HepG2 (cell line): ENCODE measurements around the gene PHLDB1. TPM values are rescaled to one million over a fixed set of nuclear protein-coding genes. Genes with fewer than 3 reads are reported as not detected.

Source experiments
- ATAC-seq: fragments of 200-7000 bp; cut with Tn5 transposase; 3 replicates; pipeline ENCODE4 v1.9.1; 2020; ENCODE audit warnings: mild to moderate bottlenecking, moderate library complexity
- BruUV-seq: library from RNA; stranded (reverse); fragments of 400-500 nt; replicated peaks from 2 replicates; lab custom pipeline; 2021; lab: Mats Ljungman, UMichigan
- CTCF ChIA-PET: fragments of 300-600 bp; formaldehyde crosslinking; extraction: SDS; loops from one replicate; lab custom pipeline; 2021; ENCODE audit warnings: low total read pairs, inconsistent platforms, low intra/inter-chr PET ratio; lab: Yijun Ruan, JAX
- POLR2A ChIA-PET: fragments of 350-600 bp; sonication (Branson Sonifier 250); formaldehyde crosslinking; loops from one replicate; lab custom pipeline; 2020; ENCODE audit warnings: antibody characterized with exemption, inconsistent platforms; lab: Yijun Ruan, JAX
- DNase-seq: peaks from one replicate; pipeline ENCODE4 v3.0.0-alpha.2; 2015; ENCODE audit warnings: low spot score
- FAIRE-seq: peaks from 3 replicates; lab custom pipeline; 2011; peaks lifted over from hg19 to GRCh38; lab: Jason Lieb, UNC
- H2AFZ ChIP-seq: one replicate; pipeline ENCODE4 v1.6.1; 2011; ENCODE audit warnings: low read length, inconsistent platforms
- H3K27ac ChIP-seq: fragments of 300-600 bp; 3 replicates; pipeline ENCODE4 v1.8.0; 2011; ENCODE audit warnings: mixed run types, mild to moderate bottlenecking, mixed read lengths, low read length, inconsistent platforms; ENCODE audit not compliant: insufficient read depth; ENCODE audit errors: extremely low read length
- H3K27me3 ChIP-seq, 2 experiments: fragments of 200-600 bp in 1 of 2; 2 replicates in 1 of 2; 3 replicates in 1 of 2; pipeline versions ENCODE4 v1.6.0 to v1.8.0; 2011; ENCODE audit warnings: low read length in 2 of 2, mild to moderate bottlenecking in 2 of 2, moderate library complexity in 2 of 2, inconsistent platforms in 1 of 2; ENCODE audit not compliant: insufficient read depth in 2 of 2, control insufficient read depth in 1 of 2
- H3K36me3 ChIP-seq, 2 experiments: fragments of 200-600 bp in 1 of 2; replicated peaks in 1 of 2; 2 replicates in 1 of 2; 3 replicates in 1 of 2; pipeline versions ENCODE4 v1.5.1 to v1.8.0; 2011; ENCODE audit warnings: low read length in 2 of 2, inconsistent platforms in 1 of 2; ENCODE audit not compliant: insufficient read depth in 2 of 2, control insufficient read depth in 1 of 2
- H3K4me1 ChIP-seq: 2 replicates; pipeline ENCODE4 v1.5.1; 2012; ENCODE audit warnings: low read length, inconsistent platforms; ENCODE audit not compliant: insufficient read depth
- H3K4me2 ChIP-seq: 2 replicates; pipeline ENCODE4 v1.6.0; 2011; ENCODE audit warnings: low read depth, low read length, inconsistent platforms
- H3K4me3 ChIP-seq, 3 experiments: fragments of 200-600 bp in 1 of 3; sonication (generic), shearing (Covaris generic) in 1 of 3; replicated peaks in 1 of 3; 2 replicates each; pipeline ENCODE4 v1.5.1; 2011 to 2016; ENCODE audit warnings: low read length in 3 of 3, inconsistent platforms in 2 of 3, low read depth in 2 of 3, mild to moderate bottlenecking in 2 of 3, control low read depth in 1 of 3, mixed read lengths in 1 of 3; ENCODE audit not compliant: insufficient read depth in 1 of 3
- H3K79me2 ChIP-seq: one replicate; pipeline ENCODE4 v1.6.1; 2011; ENCODE audit warnings: low read length, inconsistent platforms; ENCODE audit not compliant: insufficient read depth
- H3K9ac ChIP-seq: 2 replicates; pipeline ENCODE4 v1.6.0; 2011; ENCODE audit warnings: mild to moderate bottlenecking, low read depth, low read length, inconsistent platforms; ENCODE audit not compliant: insufficient read depth
- H3K9me3 ChIP-seq: 2 replicates; pipeline ENCODE4 v1.5.1; 2012; ENCODE audit warnings: mild to moderate bottlenecking, low read length
- H4K20me1 ChIP-seq: 2 replicates; pipeline ENCODE4 v1.6.0; 2011; ENCODE audit warnings: inconsistent platforms, mild to moderate bottlenecking, low read length, moderate library complexity; ENCODE audit not compliant: insufficient read depth
- CSRNP1 ChIP-seq: sonication (generic); formaldehyde crosslinking; IDR thresholded peaks from 2 replicates; pipeline ENCODE4 v1.8.1; 2023; ENCODE audit warnings: mild to moderate bottlenecking, missing genetic modification reagents
- HNF4G ChIP-seq, 2 experiments: sonication (generic) in 1 of 2; formaldehyde crosslinking in 1 of 2; IDR thresholded peaks; 2 replicates each; pipeline versions ENCODE4 v1.4.0 to v1.6.1; 2011 to 2020; ENCODE audit warnings: borderline replicate concordance in 2 of 2, low read depth in 2 of 2, mild to moderate bottlenecking in 2 of 2, low read length in 1 of 2, missing genetic modification reagents in 1 of 2, moderate library complexity in 1 of 2
- THYN1 ChIP-seq: sonication (generic); formaldehyde crosslinking; IDR thresholded peaks from 2 replicates; pipeline ENCODE4 v1.8.1; 2023; ENCODE audit warnings: low read depth, mild to moderate bottlenecking, moderate library complexity, missing genetic modification reagents, borderline replicate concordance
- ZNF747 ChIP-seq: sonication (generic); formaldehyde crosslinking; IDR thresholded peaks from 2 replicates; pipeline ENCODE4 v1.8.1; 2023; ENCODE audit warnings: missing genetic modification reagents, mild to moderate bottlenecking, borderline replicate concordance
- WGBS: methylation state at CpG from one replicate; pipeline ENCODE4 v1.1.6; 2017; ENCODE audit warnings: low lambda C conversion rate; 5-methylcytosine and 5-hydroxymethylcytosine counted together
- in situ Hi-C: cut with HindIII; loops from 2 replicates; pipeline ENCODE4 v1.10.0; 2017; ENCODE audit warnings: low pct_unique_long_range_greater_than_20kb; ENCODE audit not compliant: extremely low pct_ligation_motif_present
- intact Hi-C: fragments of 100-400 bp; cut with micrococcal nuclease; formaldehyde crosslinking; loops from one replicate; pipeline ENCODE4 v1.10.0; 2022; ENCODE audit not compliant: unreplicated experiment
- polyA plus RNA-seq, 8 experiments: library from polyadenylated mRNA; depleted of rRNA in 3 of 8; stranded (reverse) in 7 of 8; unstranded in 1 of 8; fragments of >200 nt; fragmentation: Illumina TruSeq in 4 of 8; extraction: Trizol in 4 of 8; gene quantifications; 2 replicates each; pipeline versions ENCODE4 v1.2.1 to v1.2.3, GENCODE V29; 2011 to 2016; ENCODE audit warnings: low read depth in 4 of 8, missing spikeins in 1 of 8, mixed read lengths in 1 of 8; ENCODE audit not compliant: insufficient read depth in 1 of 8
- total RNA-seq, 5 experiments: library from RNA; depleted of rRNA; stranded (reverse); fragments of >200 nt; fragmentation: Illumina TruSeq; extraction: Trizol; gene quantifications; 2 replicates each; pipeline ENCODE4 v1.2.3, GENCODE V29; 2016; ENCODE audit warnings: low read depth in 1 of 5

PHLDB1 gene
- total and polyA plus RNA-seq, 2 of the 13 experiments (the other 11 are each of a cell fraction or from before 2014, with no cell fraction given), result 13.8 to 14.2 TPM

- no peak for FAIRE-seq
These were observed 22.6 kb downstream of the PHLDB1 start for GRCh38 chr11:118629761-118630661.

More at GRCh38 chr11:118629761-118630661, 22.6 kb downstream of the PHLDB1 start:
- CTCF ChIA-PET, result no interaction called here
- no peaks in the 10 kb centered on the region for H3K9me3 ChIP-seq
- intact Hi-C loops, result no loop called here
- ATAC-seq, result no peak
- H3K4me1 ChIP-seq, result peaks cover 9% of the 10 kb centered on the region
- POLR2A ChIA-PET, result interaction anchor here (1.0 to 1.3 kb wide), 2 partner anchors 9 to 10 kb away, joined by 4 to 5 read pairs; no protein-coding TSS in a partner anchor
- H3K79me2 ChIP-seq, result no peaks in the 10 kb centered on the region
- TF ChIP-seq ZNF747 (CRISPR knock-in tag) (no peak), HNF4G (IDR thresholded peaks at IDR 0.05; ENCODE audit: borderline replicate concordance, low read depth, low read length) (no peak), HNF4G (CRISPR knock-in tag; IDR thresholded peaks at IDR 0.05; ENCODE audit: borderline replicate concordance, low read depth) (no peak), CSRNP1 (CRISPR knock-in tag) (no peak), THYN1 (CRISPR knock-in tag) (no peak)
- TF ChIP-seq, all 625 proteins: peak for 0
- Histone ChIP-seq H3K27me3 (no peaks in the 10 kb centered on the region), H3K4me2 (no peak overlapping the region), H3K9ac (no peak overlapping the region), H2AFZ (no peak overlapping the region), H3K4me3 (no peak overlapping the region), H3K36me3 (peaks cover 11 to 19% of the 10 kb centered on the region in 2 experiments; a peak in 4 of 5 replicates), H4K20me1 (no peaks in the 10 kb centered on the region), H3K27ac (no peak overlapping the region)
- 95% methylated on average over 6 of the region's 6 CpGs for WGBS
- BruUV-seq, result no TSS peak
- DNase-seq, result no peak
- in situ Hi-C loops, result no loop called here
